DLD1 (cell line): ENCODE measurements around the gene ATP6V0E2.
"Not testable (repeated sequence)": the region's sequence is repeated elsewhere in the genome, so short reads cannot be mapped to it uniquely, and the experiment has no call there.

Source experiments
- in situ Hi-C: cut with HindIII; loops from 2 replicates; pipeline ENCODE4 v1.10.0; 2017; ENCODE audit warnings: low sequenced_read_pairs

The ATP6V0E2 gene

DNA sequence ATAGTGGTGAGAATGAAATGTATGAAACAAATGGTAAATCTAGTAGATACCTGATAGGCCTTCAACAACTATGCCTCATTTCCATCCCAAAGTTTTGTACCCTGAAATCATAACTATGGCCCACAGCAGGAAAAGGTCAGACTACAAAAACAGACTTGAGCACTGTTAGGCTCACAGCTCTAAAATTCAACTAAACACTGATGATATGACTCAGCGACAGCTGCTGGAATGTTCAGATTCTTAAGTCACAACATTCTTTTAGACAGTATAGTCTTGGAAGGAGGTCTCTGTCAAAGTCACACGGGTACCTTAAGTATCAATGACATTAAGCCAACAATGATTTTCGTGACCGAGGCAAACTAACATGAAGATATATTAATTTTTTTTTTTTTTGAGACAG, 38.4 kb downstream of the ATP6V0E2 start:
- in situ Hi-C loops, result not testable (repeated sequence)

DNA sequence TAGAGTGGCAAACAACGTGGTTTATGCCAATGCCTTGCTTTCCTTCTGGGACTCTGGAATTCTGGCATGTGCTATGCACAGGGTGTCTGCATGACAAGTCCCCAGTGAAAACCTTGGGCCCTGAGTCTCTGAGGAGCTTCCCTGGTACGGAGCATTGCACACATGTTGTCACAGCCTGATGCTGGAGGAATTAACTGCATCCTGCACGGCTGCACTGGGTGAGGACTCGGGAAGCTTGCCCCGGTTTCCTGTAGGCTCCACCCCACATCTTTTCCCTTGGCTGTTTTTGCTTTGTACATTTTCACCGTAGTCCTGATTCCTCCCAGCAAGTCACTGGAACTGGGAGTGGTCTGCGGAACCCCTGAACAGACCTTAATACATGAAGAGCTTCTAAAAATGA, 52.6 kb downstream of the ATP6V0E2 start:
- in situ Hi-C loops, result not testable (repeated sequence)
